ENCODE results near the gene DUSP2. TPM values are rescaled to one million over a fixed set of nuclear protein-coding genes. Genes with fewer than 3 reads are reported as not detected.
A peak's percentile ranks its signal among the peaks of the same experiment; 100 is the strongest.

DUSP2 gene
- total and polyA plus RNA-seq, 8 donors = 0.32 to 3.1 (median 1.3) TPM

GRCh38 chr2:96102596-96103186 is 42.5 kb downstream of the DUSP2 start:
- Histone ChIP-seq H3K27me3 (no peaks in the 10 kb centered on the region), H3K36me3 (no peaks in the 10 kb centered on the region), H3K27ac (no peak overlapping the region), H3K4me1 (no peaks in the 10 kb centered on the region), H3K9me3 (no peaks in the 10 kb centered on the region), H3K4me3 (no peak overlapping the region)
- FAIRE-seq (no peak), ATAC-seq (no peak), DNase-seq (peak in 1 of 6 donors; percentile 36)
- intact Hi-C loops (cut with DNase I) = no loop called here
- WGBS, 2 donors = 91 to 94% methylated on average over 15 of the region's 15 CpGs
- no peak for TF ChIP-seq CTCF (IDR thresholded peaks at IDR 0.05)

DNA sequence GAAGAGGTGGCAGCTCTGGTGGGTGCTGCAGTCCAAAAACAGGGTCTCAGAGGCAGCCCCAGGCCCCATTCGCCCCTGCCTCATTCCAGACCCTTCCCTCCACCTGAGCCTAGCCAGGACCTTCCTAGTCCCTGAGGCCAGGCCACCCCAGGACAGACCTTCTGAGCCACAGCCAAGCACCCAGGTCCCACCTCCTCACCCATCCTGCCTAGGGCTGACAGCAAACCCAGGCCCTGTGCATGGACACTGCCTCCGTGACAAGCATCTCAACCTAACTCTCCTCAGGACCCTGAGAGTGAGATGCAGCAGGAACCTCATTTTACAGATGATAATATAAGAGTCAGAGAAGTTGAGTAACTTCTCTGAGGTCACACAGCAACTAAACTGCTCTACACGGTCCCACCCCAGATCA is 44.3 kb downstream of the DUSP2 start:
- Histone ChIP-seq H3K36me3 (no peaks in the 10 kb centered on the region), H3K27ac (no peak overlapping the region), H3K27me3 (no peaks in the 10 kb centered on the region), H3K4me3 (no peak overlapping the region), H3K9me3 (no peaks in the 10 kb centered on the region), H3K4me1 (no peaks in the 10 kb centered on the region)
- peak in 1 of 6 donors; percentile 26 for DNase-seq
- no peak for TF ChIP-seq CTCF (IDR thresholded peaks at IDR 0.05)
- 75 to 87% methylated on average over 3 of the region's 3 CpGs for WGBS, 2 donors
- no peak for FAIRE-seq
- intact Hi-C loops (cut with DNase I) = no loop called here
- ATAC-seq = no peak

DNA sequence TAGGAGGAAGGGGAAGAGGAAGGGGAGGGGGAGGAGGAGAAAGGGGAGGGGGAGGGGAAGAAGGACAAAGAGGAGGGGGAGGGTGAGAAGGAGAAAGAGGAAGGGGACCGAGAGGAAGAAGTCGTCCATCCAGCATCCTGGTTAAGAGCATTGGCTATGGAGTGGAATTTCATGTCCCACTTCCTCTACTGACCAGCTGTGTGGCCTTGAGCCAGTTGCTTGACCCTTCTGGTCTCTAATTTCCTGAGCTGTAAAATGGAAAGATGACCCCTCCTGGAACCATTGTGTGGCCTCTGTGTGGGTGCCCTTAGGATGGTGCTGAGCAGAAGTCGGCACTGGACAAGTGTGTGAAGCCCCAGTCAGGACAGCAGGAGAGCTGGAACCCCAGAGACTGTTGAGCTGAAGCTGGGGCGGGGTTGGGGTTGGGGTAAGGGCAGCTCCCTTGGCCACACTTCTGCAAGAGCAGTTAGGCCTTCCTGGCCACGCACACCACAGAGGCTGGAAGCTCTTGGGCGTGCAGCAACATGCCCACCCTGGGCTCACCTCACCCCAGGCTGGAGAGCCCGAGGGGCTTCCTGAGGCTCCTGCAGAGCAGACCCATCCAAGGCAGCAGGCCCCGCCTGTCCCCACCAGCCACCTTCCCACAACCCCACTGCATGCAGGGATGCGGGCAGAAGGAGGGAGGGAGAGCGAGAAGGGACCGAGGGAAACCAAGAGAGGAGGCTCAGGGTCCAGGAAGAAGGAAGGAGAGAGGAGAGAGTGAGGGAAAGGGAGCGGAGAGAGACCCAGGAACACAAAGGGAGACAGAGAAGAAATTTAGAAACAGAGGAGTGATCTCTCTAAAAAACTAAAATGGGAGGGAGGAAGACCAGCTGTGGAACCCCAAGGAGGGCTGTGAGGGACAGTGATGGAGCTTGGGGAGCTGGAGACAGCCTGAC is 45.1 kb downstream of the DUSP2 start:
- Histone ChIP-seq H3K4me1 (no peaks in the 10 kb centered on the region), H3K36me3 (no peaks in the 10 kb centered on the region), H3K27me3 (no peaks in the 10 kb centered on the region), H3K4me3 (no peak overlapping the region), H3K9me3 (no peaks in the 10 kb centered on the region), H3K27ac (no peak overlapping the region)
- no peak for TF ChIP-seq CTCF (IDR thresholded peaks at IDR 0.05)
- FAIRE-seq (no peak), ATAC-seq (no peak), DNase-seq (peak in 3 of 6 donors; percentile 1 to 39 (median 3))
- 68 to 82% methylated on average over 12 of the region's 12 CpGs for WGBS, 2 donors
- intact Hi-C loops (cut with DNase I) = no loop called here

DNA sequence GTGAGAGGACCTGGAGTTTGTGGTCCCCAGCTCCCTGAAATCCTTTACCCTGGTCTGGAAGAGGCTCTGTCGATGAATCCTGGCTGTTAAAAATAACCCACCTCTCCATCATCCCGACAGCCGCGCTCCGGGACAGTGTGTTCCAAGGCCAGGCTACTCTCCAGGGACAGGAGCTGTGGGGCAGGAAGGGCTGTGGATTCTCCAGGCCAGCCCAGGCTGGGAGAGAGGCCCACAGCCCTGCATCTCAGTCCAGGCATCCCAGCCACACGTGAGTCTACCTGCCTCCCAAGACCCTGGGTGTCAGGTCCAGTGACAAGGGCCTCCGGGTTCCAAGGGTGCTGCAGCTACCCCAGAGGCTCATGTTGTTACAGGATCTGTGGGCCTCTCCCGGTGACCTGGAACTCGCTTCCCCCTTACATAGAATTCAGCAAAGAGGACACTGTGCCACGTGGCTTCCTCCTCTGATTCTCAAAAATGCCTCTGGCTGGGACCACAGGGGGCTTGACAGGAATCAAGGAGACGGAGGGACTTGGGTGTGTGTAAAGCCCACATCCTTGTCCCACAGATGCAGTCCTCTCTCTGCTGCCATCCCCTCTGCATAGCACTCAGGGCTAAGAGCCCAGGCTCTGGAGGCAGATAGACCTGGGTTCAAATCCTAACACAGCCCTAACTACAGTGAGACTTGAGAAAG is 46.2 kb downstream of the DUSP2 start:
- FAIRE-seq = no peak
- ATAC-seq = no peak
- no peaks in the 10 kb centered on the region for H3K4me1 ChIP-seq
- H3K4me3 ChIP-seq = no peak overlapping the region
- H3K36me3 ChIP-seq = no peaks in the 10 kb centered on the region
- no peaks in the 10 kb centered on the region for H3K27me3 ChIP-seq
- 70 to 82% methylated on average over 11 of the region's 11 CpGs for WGBS, 2 donors
- peak in 2 of 6 donors; percentile 5 to 37 for DNase-seq
- TF ChIP-seq CTCF (IDR thresholded peaks at IDR 0.05) = no peak
- H3K9me3 ChIP-seq = no peaks in the 10 kb centered on the region
- no peak overlapping the region for H3K27ac ChIP-seq
- intact Hi-C loops (cut with DNase I) = no loop called here

Data from pancreas (tissue), 10 donors.